T-helper 9 cell (primary cell): Measurements from ENCODE around the gene NCOA5.

Experiments used
- DNase-seq: peaks from one replicate; pipeline ENCODE4 v3.0.0-alpha.2; 2020

The NCOA5 gene

GRCh38 chr20:46060301-46060881, 29.4 kb downstream of the NCOA5 start:
- no peak for DNase-seq

- DNase-seq: no peak
Measured at GRCh38 chr20:46058599-46059281, 31.0 kb downstream of the NCOA5 start.

GRCh38 chr20:46057856-46058598, 31.7 kb downstream of the NCOA5 start:
- no peak for DNase-seq

GRCh38 chr20:46056970-46057855, 32.5 kb downstream of the NCOA5 start:
- DNase-seq: no peak

GRCh38 chr20:46056027-46056833, 33.5 kb downstream of the NCOA5 start:
- no peak for DNase-seq

GRCh38 chr20:46055269-46055668, 34.5 kb downstream of the NCOA5 start:
- DNase-seq: no peak

- no peak for DNase-seq
Measured at GRCh38 chr20:46054606-46055005, 35.2 kb downstream of the NCOA5 start.

GRCh38 chr20:46053416-46053815, 36.3 kb downstream of the NCOA5 start:
- no peak for DNase-seq

GRCh38 chr20:46051556-46052308, 38.0 kb downstream of the NCOA5 start:
- DNase-seq: no peak

- DNase-seq: no peak
Measured at GRCh38 chr20:46050885-46051284, 38.9 kb downstream of the NCOA5 start.

- no peak for DNase-seq
Measured at GRCh38 chr20:46050444-46050843, 39.3 kb downstream of the NCOA5 start.

GRCh38 chr20:46049815-46050214, 39.9 kb downstream of the NCOA5 start:
- no peak for DNase-seq

- DNase-seq: no peak
Measured at GRCh38 chr20:46049190-46049589, 40.6 kb downstream of the NCOA5 start.

GRCh38 chr20:46047821-46048220, 41.9 kb downstream of the NCOA5 start:
- DNase-seq: no peak

- no peak for DNase-seq
Measured at GRCh38 chr20:46046588-46047310, 43.0 kb downstream of the NCOA5 start.

- DNase-seq: no peak
Measured at GRCh38 chr20:46044896-46045295, 44.9 kb downstream of the NCOA5 start.

- DNase-seq: no peak
Measured at GRCh38 chr20:46043556-46043955, 46.2 kb downstream of the NCOA5 start.

GRCh38 chr20:46040902-46041535, 48.7 kb downstream of the NCOA5 start:
- DNase-seq: peak; percentile 48

- no peak for DNase-seq
Measured at GRCh38 chr20:46037036-46037435, 52.7 kb downstream of the NCOA5 start.

GRCh38 chr20:46036370-46036769, 53.4 kb downstream of the NCOA5 start:
- DNase-seq: no peak
